OCI-LY1 (cell line): ENCODE results near the gene ZBTB16.

Experiments
- H2AFZ ChIP-seq: fragments of 200-600 bp; sonication (generic), shearing (Covaris generic); 2 replicates; pipeline ENCODE4 v1.6.0; 2014; ENCODE audit warnings: antibody characterized with exemption, mild to moderate bottlenecking, low read length
- H3F3A ChIP-seq: fragments of 200-600 bp; sonication (generic), shearing (Covaris generic); 2 replicates; pipeline ENCODE4 v1.6.0; 2014; ENCODE audit warnings: mild to moderate bottlenecking, antibody characterized with exemption, low read length, moderate library complexity; ENCODE audit not compliant: insufficient read depth
- H3K27ac ChIP-seq: fragments of 200-600 bp; sonication (generic); 2 replicates; pipeline ENCODE4 v1.5.1; 2014; ENCODE audit warnings: low read length, mixed run types, mild to moderate bottlenecking, low read depth; ENCODE audit not compliant: poor library complexity, severe bottlenecking
- H3K27me3 ChIP-seq: fragments of 200-600 bp; sonication (generic); 2 replicates; pipeline ENCODE4 v1.6.0; 2014; ENCODE audit warnings: antibody characterized with exemption, mild to moderate bottlenecking, low read length, moderate library complexity; ENCODE audit not compliant: insufficient read depth
- H3K36me3 ChIP-seq: fragments of 200-600 bp; sonication (generic); 2 replicates; pipeline ENCODE4 v1.6.1; 2014; ENCODE audit warnings: mild to moderate bottlenecking, antibody characterized with exemption, low read length, moderate library complexity, mixed read lengths; ENCODE audit not compliant: insufficient read depth
- H3K4me1 ChIP-seq: fragments of 200-600 bp; sonication (generic); 2 replicates; pipeline ENCODE4 v1.5.1; 2014; ENCODE audit warnings: mild to moderate bottlenecking, low read length, moderate library complexity; ENCODE audit not compliant: insufficient read depth, severe bottlenecking
- H3K4me2 ChIP-seq: fragments of 200-600 bp; sonication (generic), shearing (Covaris generic); 2 replicates; pipeline ENCODE4 v1.6.1; 2014; ENCODE audit warnings: low read length
- H3K4me3 ChIP-seq: fragments of 200-600 bp; sonication (generic); 2 replicates; pipeline ENCODE4 v1.5.1; 2014; ENCODE audit warnings: low read length, low read depth, mild to moderate bottlenecking, mixed read lengths; ENCODE audit not compliant: poor library complexity, severe bottlenecking
- H3K79me2 ChIP-seq: fragments of 200-600 bp; shearing (Covaris generic); 2 replicates; pipeline ENCODE4 v1.6.1; 2016; ENCODE audit warnings: mixed run types, low read length, mixed read lengths; ENCODE audit not compliant: insufficient read depth
- H3K9ac ChIP-seq: fragments of 200-600 bp; sonication (generic), shearing (Covaris generic); 2 replicates; pipeline ENCODE4 v1.6.1; 2014; ENCODE audit warnings: mild to moderate bottlenecking, low read length, mixed read lengths
- H3K9me2 ChIP-seq: fragments of 200-600 bp; sonication (generic), shearing (Covaris generic); 2 replicates; pipeline ENCODE4 v1.6.1; 2014; ENCODE audit warnings: low read depth, mild to moderate bottlenecking, low read length, mixed read lengths
- H3K9me3 ChIP-seq: fragments of 200-600 bp; shearing (Covaris generic); 2 replicates; pipeline ENCODE4 v1.6.1; 2014; ENCODE audit warnings: low read length, mixed read lengths
- H4K20me1 ChIP-seq: fragments of 200-600 bp; sonication (generic), shearing (Covaris generic); 2 replicates; pipeline ENCODE4 v1.6.0; 2016; ENCODE audit warnings: mild to moderate bottlenecking, low read length; ENCODE audit not compliant: insufficient read depth
- CTCF ChIP-seq: fragments of 200-600 bp; sonication (generic), shearing (Covaris generic); IDR thresholded peaks from 2 replicates; pipeline ENCODE4 v1.5.1; 2017; ENCODE audit warnings: mild to moderate bottlenecking, antibody characterized with exemption, low read length, moderate library complexity, mixed read lengths
- EZH2 ChIP-seq: fragments of 200-600 bp; sonication (generic), shearing (Covaris generic); IDR thresholded peaks from 2 replicates; pipeline ENCODE4 v1.8.0; 2017; ENCODE audit warnings: borderline replicate concordance, mixed run types, mild to moderate bottlenecking, antibody characterized with exemption, low read length, moderate library complexity, mixed read lengths

Gene ZBTB16

GRCh38 chr11:114015117-114015516 lies 44.4 kb upstream of the ZBTB16 start:
- H2AFZ ChIP-seq = no peak overlapping the region
- H3K36me3 ChIP-seq = no peaks in the 10 kb centered on the region
- no peak overlapping the region for H3K4me3 ChIP-seq
- H3K4me1 ChIP-seq = no peaks in the 10 kb centered on the region
- TF ChIP-seq EZH2 (no peak), CTCF (no peak)
- H3K9me3 ChIP-seq = no peaks in the 10 kb centered on the region
- no peaks in the 10 kb centered on the region for H4K20me1 ChIP-seq
- H3K27me3 ChIP-seq = no peaks in the 10 kb centered on the region
- H3K9me2 ChIP-seq = no peaks in the 10 kb centered on the region
- no peaks in the 10 kb centered on the region for H3F3A ChIP-seq
- H3K79me2 ChIP-seq = no peaks in the 10 kb centered on the region
- no peak overlapping the region for H3K27ac ChIP-seq
- no peak overlapping the region for H3K9ac ChIP-seq
- H3K4me2 ChIP-seq = no peak overlapping the region

GRCh38 chr11:114016986-114017385 lies 42.5 kb upstream of the ZBTB16 start:
- no peak overlapping the region for H3K4me2 ChIP-seq
- H4K20me1 ChIP-seq = no peaks in the 10 kb centered on the region
- H2AFZ ChIP-seq = no peak overlapping the region
- no peak overlapping the region for H3K4me3 ChIP-seq
- TF ChIP-seq EZH2 (no peak), CTCF (no peak)
- no peaks in the 10 kb centered on the region for H3K36me3 ChIP-seq
- no peaks in the 10 kb centered on the region for H3K4me1 ChIP-seq
- no peaks in the 10 kb centered on the region for H3K9me2 ChIP-seq
- no peak overlapping the region for H3K9ac ChIP-seq
- no peaks in the 10 kb centered on the region for H3F3A ChIP-seq
- H3K79me2 ChIP-seq = no peaks in the 10 kb centered on the region
- no peaks in the 10 kb centered on the region for H3K9me3 ChIP-seq
- no peak overlapping the region for H3K27ac ChIP-seq
- no peaks in the 10 kb centered on the region for H3K27me3 ChIP-seq

GRCh38 chr11:114017723-114018122 lies 41.8 kb upstream of the ZBTB16 start:
- H3K27ac ChIP-seq = no peak overlapping the region

More at GRCh38 chr11:114017723-114018122, 41.8 kb upstream of the ZBTB16 start:
- Histone ChIP-seq H3K79me2 (no peaks in the 10 kb centered on the region), H3K36me3 (no peaks in the 10 kb centered on the region), H3K4me3 (no peak overlapping the region), H3K4me1 (no peaks in the 10 kb centered on the region), H3K4me2 (no peak overlapping the region), H3K9me3 (no peaks in the 10 kb centered on the region), H3K9me2 (no peaks in the 10 kb centered on the region), H3K9ac (no peak overlapping the region), H4K20me1 (no peaks in the 10 kb centered on the region), H3F3A (no peaks in the 10 kb centered on the region), H2AFZ (no peak overlapping the region), H3K27me3 (no peaks in the 10 kb centered on the region)
- TF ChIP-seq CTCF (no peak), EZH2 (no peak)
